ENCODE measurements around the gene RARA.
A peak's percentile ranks its signal among the peaks of the same experiment; 100 is the strongest.

The RARA gene

DNA sequence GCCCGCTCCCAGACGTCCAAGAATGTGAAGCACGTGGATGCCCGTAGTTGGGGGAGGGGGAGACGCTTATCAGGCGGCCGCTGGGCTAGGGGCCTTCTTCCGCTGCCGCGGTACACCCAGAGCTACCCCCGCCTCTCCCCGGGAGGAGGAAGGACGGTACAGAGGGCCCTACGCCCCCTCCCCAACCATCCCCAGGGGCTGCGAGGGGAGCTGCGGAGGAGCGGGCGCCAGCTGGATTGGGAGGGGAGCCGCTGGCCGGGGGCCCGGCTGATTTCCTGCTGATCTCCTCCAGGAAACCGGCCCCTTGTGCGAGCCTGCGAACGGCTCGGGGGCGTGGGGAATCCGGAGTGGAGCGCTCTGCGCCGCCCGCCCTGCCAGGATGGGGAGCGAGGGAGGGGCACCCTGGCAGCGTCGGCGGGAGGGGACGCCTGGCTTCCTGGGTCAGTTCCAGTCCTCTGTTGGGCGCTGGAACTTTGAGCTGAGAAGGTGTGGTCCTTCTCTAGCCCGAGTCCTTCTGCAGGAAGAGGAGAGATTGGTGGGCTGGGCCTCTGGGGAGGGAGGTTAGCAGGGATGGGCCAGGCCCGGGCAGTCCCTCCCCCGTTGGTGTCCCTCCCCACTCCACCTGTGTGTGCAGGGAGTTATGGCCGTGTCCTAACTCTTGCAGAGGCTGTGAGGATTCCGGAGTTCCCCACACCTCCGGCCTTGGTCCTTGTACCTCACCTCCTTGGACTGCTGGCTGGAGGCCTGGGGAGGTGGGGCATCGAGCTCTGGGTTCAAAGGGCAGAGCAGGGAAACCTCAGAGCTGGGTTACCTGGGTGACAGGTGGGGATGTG lies 36.4 kb downstream of the RARA start:
- no peak for DNase-seq (ENCODE audit: low read depth in 2 of 3, low spot score in 1 of 3)

DNA sequence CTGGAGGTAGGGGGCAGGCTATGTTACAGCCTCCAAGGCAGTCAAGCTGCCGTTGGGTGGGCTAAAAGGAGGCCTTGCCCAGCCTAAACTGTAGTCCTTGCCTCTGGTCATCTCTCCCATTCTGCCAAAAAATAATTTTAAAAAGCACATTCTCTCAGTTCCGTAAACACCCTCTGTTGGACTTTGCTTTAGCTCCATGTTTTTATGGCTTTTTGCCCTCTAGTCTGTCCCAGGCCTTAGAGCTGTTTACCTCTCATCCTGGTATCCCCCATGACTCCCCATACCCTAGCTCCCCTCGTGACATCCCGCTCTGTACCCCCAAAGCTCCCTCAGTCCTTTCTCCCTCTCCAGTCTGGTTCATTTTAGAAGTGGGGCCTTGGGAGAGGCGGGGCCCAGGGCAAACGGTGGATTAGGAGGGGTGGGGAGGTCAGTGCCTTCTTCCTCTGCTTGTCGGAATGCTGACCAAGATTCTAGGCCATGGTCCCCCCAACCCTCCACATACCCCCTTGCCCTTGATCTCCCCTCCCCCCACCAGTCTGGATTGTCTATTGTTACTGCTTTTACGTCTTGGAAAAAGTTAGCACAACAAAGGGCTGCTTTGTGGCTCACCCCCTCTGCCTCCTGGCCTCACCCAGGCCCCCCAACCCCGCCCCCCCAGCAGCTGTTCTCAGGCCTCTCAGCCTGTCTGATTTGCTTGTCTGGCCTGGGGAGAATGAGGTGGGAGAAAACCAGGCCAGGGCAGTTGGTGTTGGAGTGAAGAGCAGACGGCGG lies 37.2 kb downstream of the RARA start:
- no peak for DNase-seq (ENCODE audit: low read depth in 2 of 3, low spot score in 1 of 3)

DNA sequence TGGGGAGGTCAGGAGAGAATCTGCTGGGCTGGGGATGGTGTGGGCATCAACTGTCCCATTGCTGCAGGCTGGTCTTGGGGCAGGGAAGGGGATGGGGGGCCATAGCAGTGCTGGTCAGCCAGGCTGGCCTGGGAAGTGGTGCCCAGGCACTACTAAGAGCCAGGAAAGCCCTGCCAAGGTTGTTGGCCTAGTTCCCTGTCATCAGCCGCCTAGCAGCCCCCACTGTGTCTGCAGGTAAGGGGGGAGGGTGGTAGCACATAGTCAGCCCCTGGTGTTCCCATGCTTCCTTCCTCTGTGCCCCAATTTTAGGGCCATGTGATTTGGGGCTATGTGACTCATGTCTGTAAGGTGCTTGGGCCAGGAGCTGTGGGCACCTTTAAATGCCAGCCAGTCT lies 37.8 kb downstream of the RARA start:
- no peak for DNase-seq (ENCODE audit: low read depth in 2 of 3, low spot score in 1 of 3)

DNA sequence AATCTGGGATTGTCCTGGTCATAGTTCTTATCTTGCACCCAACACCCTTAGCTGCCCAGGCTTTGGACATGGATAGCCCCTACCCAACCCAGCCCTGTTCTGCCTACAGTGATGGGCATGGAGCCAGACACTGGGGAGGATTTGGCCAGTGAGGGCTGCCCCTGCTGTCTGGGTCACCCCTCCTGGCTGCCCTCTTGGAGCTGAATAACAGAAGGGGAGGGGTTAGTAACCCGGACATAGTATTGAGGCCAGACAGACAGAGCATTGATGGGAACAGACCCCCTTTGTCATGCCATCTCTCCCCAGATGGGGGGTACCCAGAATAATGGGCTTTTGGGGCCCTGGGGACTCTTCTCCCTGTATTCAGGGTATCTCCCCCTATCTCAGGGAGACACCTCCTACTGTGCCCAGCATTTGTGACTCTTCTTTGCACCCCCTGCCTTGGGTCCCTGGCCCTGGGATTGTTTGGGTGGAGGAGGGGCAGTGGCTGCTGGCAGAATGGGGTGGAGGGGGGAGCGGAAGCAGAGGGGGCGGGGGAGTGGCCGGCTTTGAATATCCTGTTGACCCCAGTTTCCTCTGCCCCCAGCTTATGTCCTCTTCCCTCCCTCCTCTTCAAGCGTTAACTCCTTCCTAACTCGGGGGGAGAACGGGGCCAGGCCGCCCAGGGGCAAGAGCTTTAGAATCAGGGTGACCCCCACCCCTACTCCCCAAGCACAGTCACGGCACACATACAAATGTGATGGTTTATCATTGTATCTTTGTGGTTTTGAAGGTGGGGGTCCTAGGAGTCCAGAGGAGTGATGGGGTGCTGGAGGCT lies 38.5 kb downstream of the RARA start:
- no peak for DNase-seq (ENCODE audit: low read depth in 2 of 3, low spot score in 1 of 3)

DNA sequence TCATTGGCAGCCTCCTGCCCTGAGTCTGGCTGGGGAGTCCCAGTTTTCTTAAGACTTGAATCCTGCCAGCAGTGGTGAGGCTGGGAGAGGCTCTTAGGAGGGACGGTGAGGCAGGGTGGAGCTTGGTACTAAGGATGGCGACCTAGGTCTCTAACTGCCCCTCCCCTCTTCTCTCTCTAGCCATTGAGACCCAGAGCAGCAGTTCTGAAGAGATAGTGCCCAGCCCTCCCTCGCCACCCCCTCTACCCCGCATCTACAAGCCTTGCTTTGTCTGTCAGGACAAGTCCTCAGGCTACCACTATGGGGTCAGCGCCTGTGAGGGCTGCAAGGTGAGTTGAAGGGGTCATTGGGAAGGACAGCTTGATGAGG lies 39.1 kb downstream of the RARA start:
- DNase-seq (ENCODE audit: low read depth in 2 of 3, low spot score in 1 of 3): no peak

DNA sequence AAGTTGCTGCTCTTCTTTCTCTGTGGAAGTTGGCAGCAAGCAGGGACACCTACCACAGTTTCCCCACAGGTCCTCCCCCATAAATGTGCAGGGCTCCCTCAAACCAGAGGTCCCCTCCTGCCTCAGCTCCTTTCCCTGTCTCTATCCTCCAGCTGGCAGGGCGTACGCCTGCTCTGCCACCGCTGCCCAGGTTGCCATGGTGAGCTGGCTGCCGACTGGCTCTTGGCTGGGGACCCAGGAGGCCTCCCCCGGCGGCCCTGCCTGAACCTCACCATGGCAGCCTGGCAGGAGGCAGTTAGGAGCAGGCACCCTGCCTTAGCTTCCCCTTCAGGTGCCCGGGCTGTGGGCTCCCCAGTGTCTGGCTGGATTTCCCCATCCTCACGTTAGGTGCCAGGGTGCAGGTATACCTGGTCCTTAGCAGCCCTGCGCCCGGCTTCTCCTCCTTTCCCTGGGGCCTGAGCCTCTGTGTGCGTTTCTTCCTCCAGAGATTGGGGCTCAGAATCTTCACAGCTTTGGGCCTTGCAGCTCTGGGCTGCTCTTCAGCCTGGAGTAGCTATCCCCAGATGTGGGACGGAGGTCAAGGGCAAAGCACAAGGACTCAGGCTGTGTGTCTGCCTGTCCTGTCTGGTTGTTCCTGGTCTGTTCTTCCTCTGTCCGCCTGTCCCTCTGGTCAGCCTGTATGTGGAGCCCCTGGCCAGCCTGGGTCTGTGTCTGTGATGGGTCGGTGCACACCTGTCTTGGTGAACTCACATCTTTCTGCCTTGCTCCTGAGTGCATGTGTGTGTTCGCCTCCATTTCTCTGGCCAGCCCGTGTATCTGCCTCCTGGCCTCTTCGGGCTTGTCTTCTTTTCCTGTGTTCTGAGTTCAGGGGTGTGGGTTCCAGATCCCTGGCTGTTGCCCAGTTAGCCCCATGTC lies 39.8 kb downstream of the RARA start:
- DNase-seq (ENCODE audit: low read depth in 2 of 3, low spot score in 1 of 3): no peak

DNA sequence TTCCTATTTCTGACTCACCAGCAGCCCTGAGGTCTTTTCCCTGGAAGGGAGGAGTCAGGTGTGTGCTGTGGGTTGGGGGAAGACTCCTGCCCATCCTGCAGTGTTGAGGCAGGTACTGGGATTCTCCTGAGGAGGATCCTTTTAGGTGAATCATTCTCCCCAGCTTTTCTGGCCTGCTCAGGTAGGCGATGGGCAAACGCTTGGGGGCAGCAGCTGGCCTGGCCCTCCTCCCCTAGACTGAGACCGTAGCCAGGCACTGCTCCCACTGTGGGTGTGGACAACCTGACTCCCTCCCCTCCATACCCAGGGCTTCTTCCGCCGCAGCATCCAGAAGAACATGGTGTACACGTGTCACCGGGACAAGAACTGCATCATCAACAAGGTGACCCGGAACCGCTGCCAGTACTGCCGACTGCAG lies 40.5 kb downstream of the RARA start:
- DNase-seq (ENCODE audit: low read depth in 2 of 3, low spot score in 1 of 3): no peak

DNA sequence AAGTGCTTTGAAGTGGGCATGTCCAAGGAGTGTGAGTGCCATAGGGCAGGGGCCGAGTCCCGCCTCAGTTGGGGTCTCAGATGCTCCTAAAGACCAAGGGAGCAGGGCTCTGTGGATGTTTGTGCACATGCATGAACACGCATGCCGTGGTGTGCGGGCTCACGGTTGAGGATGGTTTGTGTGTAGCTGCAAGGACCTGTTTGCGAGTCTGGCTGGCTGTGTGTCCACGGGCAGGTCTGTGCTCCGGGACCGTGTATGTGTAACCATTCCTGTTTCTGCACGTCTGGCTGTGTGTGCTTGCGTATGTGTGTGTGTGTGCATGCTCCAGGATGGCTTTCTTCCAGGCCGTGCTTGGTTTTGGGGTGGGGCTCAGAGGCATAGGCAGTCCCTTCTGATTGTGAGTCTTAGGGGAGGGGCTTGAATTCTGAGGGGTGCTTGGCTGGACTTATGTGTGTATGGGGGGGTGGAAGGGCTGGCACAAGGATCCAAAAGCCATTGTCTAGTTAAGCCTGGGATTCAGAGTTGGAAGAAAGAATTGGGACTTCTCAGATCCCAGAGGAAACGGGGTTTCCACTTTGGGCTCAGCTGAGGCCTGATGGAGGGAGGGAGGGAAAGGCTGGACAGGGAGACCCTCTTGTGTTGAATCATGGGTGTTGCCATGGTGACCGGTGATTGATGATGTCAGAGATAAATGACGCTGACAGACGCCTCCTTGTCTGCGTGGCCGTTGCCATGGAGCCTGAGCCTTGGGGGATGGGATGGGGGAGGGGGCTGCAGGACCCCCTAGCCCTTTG lies 41.1 kb downstream of the RARA start:
- no peak for DNase-seq (ENCODE audit: low read depth in 2 of 3, low spot score in 1 of 3)

DNA sequence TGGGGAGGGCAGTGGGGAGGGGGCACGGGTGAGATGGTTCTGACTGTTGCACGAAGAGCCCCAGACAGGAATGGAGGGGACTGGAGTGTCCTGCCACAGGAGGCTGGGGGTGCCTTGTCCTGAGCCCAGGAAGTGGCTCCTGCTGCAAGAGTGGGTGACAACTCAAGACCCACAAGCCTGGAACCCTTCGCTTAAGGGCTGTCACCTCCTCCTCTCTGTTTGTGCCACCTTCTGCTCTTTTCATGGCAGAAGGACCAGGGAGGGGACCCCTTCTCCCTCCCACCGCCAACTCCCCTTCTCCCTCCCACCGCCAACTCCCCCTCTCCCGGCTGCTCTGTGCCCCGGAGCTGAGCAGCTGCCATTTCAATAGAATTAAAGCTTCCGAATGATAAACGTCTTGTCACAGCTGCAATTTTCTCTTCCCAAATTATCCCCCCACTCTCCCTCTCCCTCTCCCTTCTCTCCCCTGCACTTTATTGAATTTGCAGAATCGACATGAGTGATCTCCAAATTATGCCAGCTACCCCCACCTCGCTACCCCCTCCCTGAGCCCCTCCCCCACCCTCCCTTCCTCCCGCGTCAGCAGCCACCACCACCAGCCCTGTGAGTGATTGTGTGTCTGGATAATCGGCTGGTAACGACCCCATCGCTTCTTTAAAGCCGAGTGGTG lies 41.8 kb downstream of the RARA start:
- no peak for DNase-seq (ENCODE audit: low read depth in 2 of 3, low spot score in 1 of 3)

DNA sequence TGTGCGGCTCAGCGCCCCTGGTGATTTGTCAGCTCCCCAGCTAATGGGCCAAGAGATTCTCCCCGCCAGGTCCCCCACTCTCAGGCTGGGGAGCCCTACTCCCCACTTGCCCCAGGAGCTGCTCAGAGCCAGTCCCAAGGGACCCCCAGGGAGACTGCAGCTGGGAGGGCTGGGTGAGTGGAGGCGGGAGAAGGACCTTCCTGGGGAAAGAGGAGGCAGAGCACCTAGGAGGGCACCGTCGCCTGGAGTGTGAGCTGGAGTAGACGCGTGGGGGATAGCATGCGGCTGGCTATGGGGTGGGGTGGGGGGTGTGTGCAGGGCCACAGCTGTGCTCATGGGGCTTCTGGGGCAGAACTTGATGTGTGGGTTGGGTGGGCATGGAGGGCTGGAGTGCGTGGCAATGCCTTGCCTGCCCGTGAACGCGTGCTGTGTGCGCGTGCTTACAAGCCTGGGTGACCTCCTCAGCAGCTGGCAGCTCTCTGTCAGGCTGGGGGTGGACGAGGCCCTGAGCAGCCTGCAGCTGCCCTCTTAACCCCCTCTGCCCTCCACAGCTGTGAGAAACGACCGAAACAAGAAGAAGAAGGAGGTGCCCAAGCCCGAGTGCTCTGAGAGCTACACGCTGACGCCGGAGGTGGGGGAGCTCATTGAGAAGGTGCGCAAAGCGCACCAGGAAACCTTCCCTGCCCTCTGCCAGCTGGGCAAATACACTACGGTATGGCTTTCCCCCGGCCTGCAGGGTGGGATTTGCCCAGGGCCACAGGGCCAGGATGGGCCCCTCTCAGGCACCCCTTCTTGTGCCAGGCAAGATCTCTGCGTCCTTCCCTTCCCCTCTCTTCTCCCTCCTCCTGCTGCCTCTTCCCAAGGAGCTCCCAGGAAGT lies 42.6 kb downstream of the RARA start:
- no peak for DNase-seq (ENCODE audit: low read depth in 2 of 3, low spot score in 1 of 3)

DNA sequence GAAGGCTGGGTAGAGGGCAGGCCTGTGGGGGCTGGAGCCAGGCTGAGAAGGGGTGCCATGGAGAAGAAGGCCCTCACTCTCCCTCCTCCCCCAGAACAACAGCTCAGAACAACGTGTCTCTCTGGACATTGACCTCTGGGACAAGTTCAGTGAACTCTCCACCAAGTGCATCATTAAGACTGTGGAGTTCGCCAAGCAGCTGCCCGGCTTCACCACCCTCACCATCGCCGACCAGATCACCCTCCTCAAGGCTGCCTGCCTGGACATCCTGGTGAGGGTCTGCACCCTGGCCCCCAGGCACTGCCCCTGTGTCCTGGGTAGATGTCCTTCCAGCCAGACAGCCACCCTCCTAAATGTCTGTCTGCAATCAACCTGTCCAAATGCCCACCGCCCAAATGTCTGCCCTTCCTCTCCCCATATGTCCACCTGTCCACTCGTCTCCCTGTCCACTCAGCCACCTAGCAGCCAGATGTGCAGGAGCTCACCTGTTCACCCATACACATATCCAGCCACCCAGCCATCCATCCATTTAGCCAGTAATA lies 43.3 kb downstream of the RARA start:
- no peak for DNase-seq (ENCODE audit: low read depth in 2 of 3, low spot score in 1 of 3)

DNA sequence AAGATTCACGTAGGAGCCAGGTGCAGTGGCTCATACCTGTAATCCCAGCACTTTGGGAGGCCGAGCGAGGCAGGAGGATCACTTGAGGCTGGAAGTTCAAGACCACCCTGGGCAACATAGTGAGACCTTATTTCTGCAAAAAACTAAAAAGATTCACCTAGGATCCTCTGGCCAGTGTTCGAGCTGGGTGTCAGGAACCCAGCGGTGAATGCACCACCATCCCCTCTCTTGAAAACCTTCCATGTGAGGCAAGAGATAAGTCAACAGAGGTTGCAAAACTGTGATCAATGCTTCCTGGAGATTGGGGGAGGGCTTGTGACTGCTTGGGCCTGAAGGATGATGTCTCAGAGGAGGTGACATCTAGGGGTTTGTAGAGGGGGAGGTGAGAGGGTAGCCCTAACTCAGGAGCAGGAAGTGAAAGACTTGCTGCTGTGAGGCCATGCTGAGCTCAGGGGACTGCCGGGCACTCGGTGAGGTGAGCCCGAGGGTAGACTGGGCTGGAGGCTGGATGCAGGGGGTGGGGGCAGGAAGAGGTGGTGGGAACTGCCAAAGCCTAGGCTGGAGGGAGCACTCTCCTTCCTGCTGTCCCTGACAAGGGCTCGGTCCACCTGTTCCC lies 43.9 kb downstream of the RARA start:
- DNase-seq (ENCODE audit: low read depth in 2 of 3, low spot score in 1 of 3): no peak

DNA sequence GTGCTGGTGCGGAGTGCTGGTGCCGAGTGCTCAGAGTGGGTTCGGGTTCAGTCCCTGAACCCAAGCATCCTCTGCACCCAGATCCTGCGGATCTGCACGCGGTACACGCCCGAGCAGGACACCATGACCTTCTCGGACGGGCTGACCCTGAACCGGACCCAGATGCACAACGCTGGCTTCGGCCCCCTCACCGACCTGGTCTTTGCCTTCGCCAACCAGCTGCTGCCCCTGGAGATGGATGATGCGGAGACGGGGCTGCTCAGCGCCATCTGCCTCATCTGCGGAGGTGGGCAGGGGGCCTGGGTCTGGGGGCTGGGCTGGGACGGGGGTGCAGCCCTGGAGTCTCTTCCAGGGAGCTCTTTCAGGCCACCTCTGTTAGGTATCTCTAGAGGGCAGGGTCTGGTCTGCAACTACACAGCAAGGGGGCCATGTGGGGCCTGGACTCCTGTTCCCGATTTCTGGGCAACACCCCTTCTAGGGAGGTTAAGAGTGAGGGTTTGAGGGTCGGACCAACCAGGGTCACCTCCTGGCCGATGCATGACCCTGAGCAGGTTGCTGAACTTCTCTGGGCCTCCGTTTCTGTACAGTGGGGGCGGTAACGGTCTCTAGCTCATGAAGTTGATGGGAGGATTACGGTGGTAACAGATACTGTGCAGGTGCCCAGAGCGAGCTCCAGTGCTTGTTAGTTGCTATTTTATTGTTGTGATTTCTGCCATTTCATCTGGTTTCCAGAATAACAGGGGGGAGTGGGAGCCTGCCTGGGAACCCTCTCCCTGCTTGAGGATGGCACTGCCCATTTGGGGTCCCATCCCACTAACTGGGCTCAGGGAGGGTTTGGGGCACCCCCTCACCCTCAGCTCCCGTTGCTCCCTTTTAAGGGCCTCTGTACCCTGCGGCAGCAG lies 45.5 kb downstream of the RARA start:
- DNase-seq (ENCODE audit: low read depth in 2 of 3, low spot score in 1 of 3): no peak

DNA sequence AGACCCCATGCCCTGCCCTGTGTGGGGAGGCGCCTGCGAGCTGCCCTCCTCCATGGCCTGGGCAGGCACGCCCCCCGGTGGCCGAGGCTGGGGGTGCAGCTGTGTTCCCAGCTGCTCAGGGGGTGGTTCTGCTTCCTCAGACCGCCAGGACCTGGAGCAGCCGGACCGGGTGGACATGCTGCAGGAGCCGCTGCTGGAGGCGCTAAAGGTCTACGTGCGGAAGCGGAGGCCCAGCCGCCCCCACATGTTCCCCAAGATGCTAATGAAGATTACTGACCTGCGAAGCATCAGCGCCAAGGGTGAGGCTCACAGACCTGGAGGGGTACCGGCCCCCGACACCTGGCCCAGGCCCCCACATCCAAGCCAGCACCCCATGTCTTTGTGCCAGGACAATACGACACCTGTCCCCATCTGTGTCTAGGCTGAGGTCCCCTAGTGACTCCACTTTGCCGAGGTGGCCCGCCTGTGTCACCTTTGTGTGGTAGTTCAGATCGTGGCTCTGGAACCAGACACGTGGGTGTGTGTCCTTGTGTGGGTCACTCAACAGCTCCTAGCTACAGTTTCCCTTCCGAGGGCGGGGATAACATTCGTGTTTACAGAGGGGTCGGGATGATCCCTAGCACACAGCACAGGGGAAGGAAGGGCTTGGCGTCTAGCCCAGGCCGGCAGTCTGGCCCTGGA lies 46.3 kb downstream of the RARA start:
- peak; percentile 56 to 83 (median 63) for DNase-seq (ENCODE audit: low read depth in 2 of 3, low spot score in 1 of 3)

DNA sequence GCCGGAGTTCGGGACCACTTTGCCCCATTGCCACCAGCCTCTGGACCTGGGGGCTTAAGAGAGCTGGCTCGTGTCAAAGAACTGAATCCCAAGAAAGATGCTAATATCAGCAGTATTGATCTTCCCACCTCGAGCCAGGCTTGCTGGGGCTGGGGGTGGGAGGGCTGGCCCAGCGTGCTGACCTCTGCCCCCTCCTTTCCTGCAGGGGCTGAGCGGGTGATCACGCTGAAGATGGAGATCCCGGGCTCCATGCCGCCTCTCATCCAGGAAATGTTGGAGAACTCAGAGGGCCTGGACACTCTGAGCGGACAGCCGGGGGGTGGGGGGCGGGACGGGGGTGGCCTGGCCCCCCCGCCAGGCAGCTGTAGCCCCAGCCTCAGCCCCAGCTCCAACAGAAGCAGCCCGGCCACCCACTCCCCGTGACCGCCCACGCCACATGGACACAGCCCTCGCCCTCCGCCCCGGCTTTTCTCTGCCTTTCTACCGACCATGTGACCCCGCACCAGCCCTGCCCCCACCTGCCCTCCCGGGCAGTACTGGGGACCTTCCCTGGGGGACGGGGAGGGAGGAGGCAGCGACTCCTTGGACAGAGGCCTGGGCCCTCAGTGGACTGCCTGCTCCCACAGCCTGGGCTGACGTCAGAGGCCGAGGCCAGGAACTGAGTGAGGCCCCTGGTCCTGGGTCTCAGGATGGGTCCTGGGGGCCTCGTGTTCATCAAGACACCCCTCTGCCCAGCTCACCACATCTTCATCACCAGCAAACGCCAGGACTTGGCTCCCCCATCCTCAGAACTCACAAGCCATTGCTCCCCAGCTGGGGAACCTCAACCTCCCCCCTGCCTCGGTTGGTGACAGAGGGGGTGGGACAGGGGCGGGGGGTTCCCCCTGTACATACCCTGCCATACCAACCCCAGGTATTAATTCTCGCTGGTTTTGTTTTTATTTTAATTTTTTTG lies 47.1 kb downstream of the RARA start:
- DNase-seq (ENCODE audit: low read depth in 2 of 3, low spot score in 1 of 3): no peak

All from stimulated activated CD4-positive, alpha-beta T cell treated with anti-CD3 and anti-CD28 coated beads, Interleukin-12 subunit alpha, Interleukin-12 subunit beta, amount 100 ng/mL, for 48 hours (primary cell).